ENCODE data around the gene PIP5K1C. TPM values are rescaled to one million over a fixed set of nuclear protein-coding genes. Genes with fewer than 3 reads are reported as not detected.

PIP5K1C gene
- total and polyA plus RNA-seq, 10 of the 15 experiments (the other 5 are each of a cell fraction or from before 2014, with no cell fraction given), result 0.39 to 19.6 (median 5.3) TPM

DNA sequence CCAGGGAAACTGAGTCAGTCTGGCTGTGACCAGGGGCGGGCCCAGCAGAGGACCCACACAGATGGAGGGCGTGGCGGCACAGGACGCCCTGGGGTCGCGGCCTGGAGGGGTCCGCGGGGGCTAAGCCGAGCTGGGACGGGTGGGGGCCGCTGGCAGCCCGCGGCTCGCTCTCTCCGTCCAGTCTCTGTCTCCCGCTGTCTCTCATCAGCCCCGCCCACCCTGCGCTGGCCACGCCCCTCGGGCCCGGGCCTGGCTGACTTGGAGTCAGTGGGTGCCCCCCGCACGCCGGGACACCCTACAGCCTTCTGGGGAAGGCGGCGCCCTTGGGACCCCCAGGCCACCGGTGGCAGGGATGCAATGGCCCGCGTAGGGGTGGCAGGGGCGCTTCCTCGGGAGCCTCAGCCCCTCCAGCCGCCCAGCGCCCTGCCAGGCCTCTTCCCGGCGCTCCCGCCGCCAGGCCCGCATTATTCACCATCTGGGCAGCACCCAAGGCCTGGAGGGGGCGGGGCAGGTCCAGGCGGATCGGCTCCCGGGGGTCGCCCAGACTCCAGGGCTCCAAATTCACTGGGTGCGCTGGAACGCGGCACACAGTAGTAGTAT is 93.5 kb downstream of the PIP5K1C start, which contains the start of gene TBXA2R:
Gene TBXA2R, minus strand, starts transcription at position 186 of the 600 bp plus-strand sequence. CDS start 6,241 bp downstream, outside the sequence.
- FAIRE-seq, result no peak
- no peak for TF ChIP-seq HCFC1 (IDR thresholded peaks at IDR 0.05; ENCODE audit: low read length)
- TF ChIP-seq POU2F2 (IDR thresholded peaks at IDR 0.05; ENCODE audit: borderline replicate concordance, low read depth, low read length), result no peak
- no peak for TF ChIP-seq KLF5 (IDR thresholded peaks at IDR 0.05; ENCODE audit: partially characterized antibody)
- no peak for TF ChIP-seq SREBF2 (IDR thresholded peaks at IDR 0.05; ENCODE audit: low read length)
- TF ChIP-seq, protein P1, sequence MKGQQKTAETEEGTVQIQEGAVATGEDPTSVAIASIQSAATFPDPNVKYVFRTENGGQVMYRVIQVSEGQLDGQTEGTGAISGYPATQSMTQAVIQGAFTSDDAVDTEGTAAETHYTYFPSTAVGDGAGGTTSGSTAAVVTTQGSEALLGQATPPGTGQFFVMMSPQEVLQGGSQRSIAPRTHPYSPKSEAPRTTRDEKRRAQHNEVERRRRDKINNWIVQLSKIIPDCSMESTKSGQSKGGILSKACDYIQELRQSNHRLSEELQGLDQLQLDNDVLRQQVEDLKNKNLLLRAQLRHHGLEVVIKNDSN (IDR thresholded peaks at IDR 0.05; ENCODE audit: borderline replicate concordance, extremely low read length, insufficient read depth, low read depth, low read length), result no peak
- TF ChIP-seq NFIC (IDR thresholded peaks at IDR 0.05; ENCODE audit: low read depth, low read length), result no peak
- TF ChIP-seq, protein P2, sequence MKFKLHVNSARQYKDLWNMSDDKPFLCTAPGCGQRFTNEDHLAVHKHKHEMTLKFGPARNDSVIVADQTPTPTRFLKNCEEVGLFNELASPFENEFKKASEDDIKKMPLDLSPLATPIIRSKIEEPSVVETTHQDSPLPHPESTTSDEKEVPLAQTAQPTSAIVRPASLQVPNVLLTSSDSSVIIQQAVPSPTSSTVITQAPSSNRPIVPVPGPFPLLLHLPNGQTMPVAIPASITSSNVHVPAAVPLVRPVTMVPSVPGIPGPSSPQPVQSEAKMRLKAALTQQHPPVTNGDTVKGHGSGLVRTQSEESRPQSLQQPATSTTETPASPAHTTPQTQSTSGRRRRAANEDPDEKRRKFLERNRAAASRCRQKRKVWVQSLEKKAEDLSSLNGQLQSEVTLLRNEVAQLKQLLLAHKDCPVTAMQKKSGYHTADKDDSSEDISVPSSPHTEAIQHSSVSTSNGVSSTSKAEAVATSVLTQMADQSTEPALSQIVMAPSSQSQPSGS (IDR thresholded peaks at IDR 0.05; ENCODE audit: low read length), result no peak
- TF ChIP-seq, protein P3, sequence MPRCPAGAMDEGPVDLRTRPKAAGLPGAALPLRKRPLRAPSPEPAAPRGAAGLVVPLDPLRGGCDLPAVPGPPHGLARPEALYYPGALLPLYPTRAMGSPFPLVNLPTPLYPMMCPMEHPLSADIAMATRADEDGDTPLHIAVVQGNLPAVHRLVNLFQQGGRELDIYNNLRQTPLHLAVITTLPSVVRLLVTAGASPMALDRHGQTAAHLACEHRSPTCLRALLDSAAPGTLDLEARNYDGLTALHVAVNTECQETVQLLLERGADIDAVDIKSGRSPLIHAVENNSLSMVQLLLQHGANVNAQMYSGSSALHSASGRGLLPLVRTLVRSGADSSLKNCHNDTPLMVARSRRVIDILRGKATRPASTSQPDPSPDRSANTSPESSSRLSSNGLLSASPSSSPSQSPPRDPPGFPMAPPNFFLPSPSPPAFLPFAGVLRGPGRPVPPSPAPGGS (IDR thresholded peaks at IDR 0.05; ENCODE audit: borderline replicate concordance, insufficient read depth, low read depth, low read length, poor library complexity, severe bottlenecking), result no peak
- TF ChIP-seq, protein P4, sequence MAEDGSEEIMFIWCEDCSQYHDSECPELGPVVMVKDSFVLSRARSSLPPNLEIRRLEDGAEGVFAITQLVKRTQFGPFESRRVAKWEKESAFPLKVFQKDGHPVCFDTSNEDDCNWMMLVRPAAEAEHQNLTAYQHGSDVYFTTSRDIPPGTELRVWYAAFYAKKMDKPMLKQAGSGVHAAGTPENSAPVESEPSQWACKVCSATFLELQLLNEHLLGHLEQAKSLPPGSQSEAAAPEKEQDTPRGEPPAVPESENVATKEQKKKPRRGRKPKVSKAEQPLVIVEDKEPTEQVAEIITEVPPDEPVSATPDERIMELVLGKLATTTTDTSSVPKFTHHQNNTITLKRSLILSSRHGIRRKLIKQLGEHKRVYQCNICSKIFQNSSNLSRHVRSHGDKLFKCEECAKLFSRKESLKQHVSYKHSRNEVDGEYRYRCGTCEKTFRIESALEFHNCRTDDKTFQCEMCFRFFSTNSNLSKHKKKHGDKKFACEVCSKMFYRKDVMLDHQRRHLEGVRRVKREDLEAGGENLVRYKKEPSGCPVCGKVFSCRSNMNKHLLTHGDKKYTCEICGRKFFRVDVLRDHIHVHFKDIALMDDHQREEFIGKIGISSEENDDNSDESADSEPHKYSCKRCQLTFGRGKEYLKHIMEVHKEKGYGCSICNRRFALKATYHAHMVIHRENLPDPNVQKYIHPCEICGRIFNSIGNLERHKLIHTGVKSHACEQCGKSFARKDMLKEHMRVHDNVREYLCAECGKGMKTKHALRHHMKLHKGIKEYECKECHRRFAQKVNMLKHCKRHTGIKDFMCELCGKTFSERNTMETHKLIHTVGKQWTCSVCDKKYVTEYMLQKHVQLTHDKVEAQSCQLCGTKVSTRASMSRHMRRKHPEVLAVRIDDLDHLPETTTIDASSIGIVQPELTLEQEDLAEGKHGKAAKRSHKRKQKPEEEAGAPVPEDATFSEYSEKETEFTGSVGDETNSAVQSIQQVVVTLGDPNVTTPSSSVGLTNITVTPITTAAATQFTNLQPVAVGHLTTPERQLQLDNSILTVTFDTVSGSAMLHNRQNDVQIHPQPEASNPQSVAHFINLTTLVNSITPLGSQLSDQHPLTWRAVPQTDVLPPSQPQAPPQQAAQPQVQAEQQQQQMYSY (CRISPR knock-in tag; IDR thresholded peaks at IDR 0.05), result no peak
- no peak for TF ChIP-seq GABPA (IDR thresholded peaks at IDR 0.05; ENCODE audit: low read depth)

More for the DNA sequence above, 93.5 kb downstream of the PIP5K1C start, which contains the start of gene TBXA2R:
- DNase-seq (ENCODE audit: low read depth, low spot score) (no peak), ATAC-seq (peak; percentile 70)
- Histone ChIP-seq H3K4me2 (ENCODE audit: control insufficient read depth, insufficient read depth) (peak within 1 kb of the TSS; percentile 38; the same call in 1 of the 2 replicates), H2AFZ (ENCODE audit: control insufficient read depth, low read depth, low read length) (peak within 1 kb of the TSS; percentile 17; the same call in 1 of the 2 replicates), H3K9ac (ENCODE audit: control insufficient read depth, insufficient read depth, low read length) (no peak within 1 kb of the TSS), H3K4me1 (ENCODE audit: control insufficient read depth, insufficient read depth, low read length) (peaks cover 12% of the 10 kb centered on the region), H3K4me3 (no peak within 1 kb of the TSS), H3K27me3 (replicated peaks in 1 of 2; ENCODE audit: control insufficient read depth in 2 of 2, insufficient read depth in 2 of 2, low read length in 1 of 2) (no peaks in the 10 kb centered on the region), H3K9me3 (replicated peaks; ENCODE audit: control insufficient read depth, insufficient read depth, low read length) (no peaks in the 10 kb centered on the region), H3K36me3 (ENCODE audit: control insufficient read depth in 2 of 2, insufficient read depth in 2 of 2, low read length in 1 of 2) (peaks cover 0 to 6% of the 10 kb centered on the region in 2 experiments; a peak in 3 of 4 replicates), H3K27ac (ENCODE audit: control insufficient read depth, insufficient read depth) (no peak within 1 kb of the TSS), H4K20me1 (ENCODE audit: control insufficient read depth, insufficient read depth) (no peaks in the 10 kb centered on the region), H3K79me2 (ENCODE audit: control insufficient read depth, insufficient read depth, low read length) (no peaks in the 10 kb centered on the region)
- no TSS peak for BruUV-seq (replicated peaks)
- in situ Hi-C loops (cut with MboI) (no loop called here), intact Hi-C loops (cut with micrococcal nuclease; ENCODE audit: unreplicated experiment) (loop anchor here (5.0 kb wide), 1 partner anchor 34 kb away; the partner anchor contains the start of gene HMG20B)
- SMC1A ChIA-PET (ENCODE audit: uncharacterized antibody, unreplicated experiment), result no interaction called here
- WGBS (ENCODE audit: insufficient coverage, insufficient replicate concordance, low lambda C conversion rate, missing lambda C conversion rate), result 4% methylated on average over 26 of the region's 46 CpGs
- CTCF ChIA-PET, result no interaction called here
- RAD21 ChIA-PET (ENCODE audit: unreplicated experiment), result no interaction called here
- POLR2A ChIA-PET, result no interaction called here
